Measurements from ENCODE around the gene MYT1. TPM values are rescaled to one million over a fixed set of nuclear protein-coding genes. Genes with fewer than 3 reads are reported as not detected.

MYT1 gene
- total RNA-seq, 4 donors from 2014 or later, result 0.34 TPM; not detected in 3

- no peak for DNase-seq (ENCODE audit: low spot score in 2 of 2)
- Histone ChIP-seq H3K36me3 (no peaks in the 10 kb centered on the region), H3K4me3 (no peak overlapping the region), H3K27ac (no peak overlapping the region), H3K9me3 (no peaks in the 10 kb centered on the region), H3K4me1 (no peaks in the 10 kb centered on the region), H3K27me3 (peaks cover 47% of the 10 kb centered on the region)
- WGBS, result 79% methylated on average over 8 of the region's 8 CpGs
- TF ChIP-seq CTCF (IDR thresholded peaks at IDR 0.05) (no peak), POLR2AphosphoS5 (IDR thresholded peaks at IDR 0.05) (no peak), POLR2A (IDR thresholded peaks at IDR 0.05) (no peak), EP300 (IDR thresholded peaks at IDR 0.05) (no peak)
These were observed 35.1 kb downstream of the MYT1 start for GRCh38 chr20:64199395-64199794.

- Histone ChIP-seq H3K4me1 (peaks cover 7% of the 10 kb centered on the region), H3K9me3 (no peaks in the 10 kb centered on the region), H3K27me3 (peaks cover 50% of the 10 kb centered on the region), H3K27ac (no peak overlapping the region), H3K36me3 (no peaks in the 10 kb centered on the region), H3K4me3 (no peak overlapping the region)
- TF ChIP-seq POLR2A (IDR thresholded peaks at IDR 0.05), result no peak
- TF ChIP-seq EP300 (IDR thresholded peaks at IDR 0.05), result no peak
- no peak for TF ChIP-seq CTCF (IDR thresholded peaks at IDR 0.05)
- TF ChIP-seq POLR2AphosphoS5 (IDR thresholded peaks at IDR 0.05), result no peak
- WGBS, result 78% methylated on average over 15 of the region's 16 CpGs
- no peak for DNase-seq (ENCODE audit: low spot score in 2 of 2)
These were observed 36.5 kb downstream of the MYT1 start for GRCh38 chr20:64200740-64201139.

GRCh38 chr20:64201653-64202052, 37.4 kb downstream of the MYT1 start:
- peaks cover 41% of the 10 kb centered on the region for H3K27me3 ChIP-seq
- no peaks in the 10 kb centered on the region for H3K36me3 ChIP-seq
- H3K4me3 ChIP-seq, result no peak overlapping the region
- no peak overlapping the region for H3K27ac ChIP-seq
- no peak for TF ChIP-seq POLR2A (IDR thresholded peaks at IDR 0.05)
- no peak for TF ChIP-seq CTCF (IDR thresholded peaks at IDR 0.05)
- TF ChIP-seq POLR2AphosphoS5 (IDR thresholded peaks at IDR 0.05), result no peak
- no peak for TF ChIP-seq EP300 (IDR thresholded peaks at IDR 0.05)
- H3K4me1 ChIP-seq, result peaks cover 12% of the 10 kb centered on the region
- no peak for DNase-seq (ENCODE audit: low spot score in 2 of 2)
- 91% methylated on average over 35 of the region's 35 CpGs for WGBS
- H3K9me3 ChIP-seq, result no peaks in the 10 kb centered on the region

- 70% methylated on average over 13 of the region's 17 CpGs for WGBS
- DNase-seq (ENCODE audit: low spot score in 2 of 2), result no peak
- TF ChIP-seq POLR2AphosphoS5 (IDR thresholded peaks at IDR 0.05), result no peak
- TF ChIP-seq EP300 (IDR thresholded peaks at IDR 0.05), result no peak
- TF ChIP-seq POLR2A (IDR thresholded peaks at IDR 0.05), result no peak
- H3K4me1 ChIP-seq, result peaks cover 12% of the 10 kb centered on the region
- H3K27ac ChIP-seq, result no peak overlapping the region
- no peaks in the 10 kb centered on the region for H3K9me3 ChIP-seq
- no peaks in the 10 kb centered on the region for H3K36me3 ChIP-seq
- H3K4me3 ChIP-seq, result no peak overlapping the region
- H3K27me3 ChIP-seq, result peaks cover 29% of the 10 kb centered on the region
These were observed 39.0 kb downstream of the MYT1 start for GRCh38 chr20:64203037-64203777.

GRCh38 chr20:64205611-64206026, 41.4 kb downstream of the MYT1 start:
- peaks cover 23% of the 10 kb centered on the region for H3K27me3 ChIP-seq
- H3K4me1 ChIP-seq, result peaks cover 12% of the 10 kb centered on the region
- no peak for DNase-seq (ENCODE audit: low spot score in 2 of 2)
- no peak overlapping the region for H3K4me3 ChIP-seq
- no peaks in the 10 kb centered on the region for H3K36me3 ChIP-seq
- H3K9me3 ChIP-seq, result no peaks in the 10 kb centered on the region
- H3K27ac ChIP-seq, result no peak overlapping the region
- 43% methylated on average over 14 of the region's 17 CpGs for WGBS
- TF ChIP-seq EP300 (IDR thresholded peaks at IDR 0.05) (no peak), POLR2A (IDR thresholded peaks at IDR 0.05) (no peak), CTCF (IDR thresholded peaks at IDR 0.05) (no peak), POLR2AphosphoS5 (IDR thresholded peaks at IDR 0.05) (no peak)
